GM21360 (cell line): Measurements from ENCODE around the gene HVCN1.
"Not testable (repeated sequence)": the region's sequence is repeated elsewhere in the genome, so short reads cannot be mapped to it uniquely, and the experiment has no call there.

Experiments
- ATAC-seq: cut with Tn5 transposase; IDR thresholded peaks from one replicate; pipeline ENCODE4 v1.9.1; 2021; ENCODE audit warnings: mild to moderate bottlenecking, moderate library complexity; ENCODE audit not compliant: unreplicated experiment

HVCN1 gene, protein sequence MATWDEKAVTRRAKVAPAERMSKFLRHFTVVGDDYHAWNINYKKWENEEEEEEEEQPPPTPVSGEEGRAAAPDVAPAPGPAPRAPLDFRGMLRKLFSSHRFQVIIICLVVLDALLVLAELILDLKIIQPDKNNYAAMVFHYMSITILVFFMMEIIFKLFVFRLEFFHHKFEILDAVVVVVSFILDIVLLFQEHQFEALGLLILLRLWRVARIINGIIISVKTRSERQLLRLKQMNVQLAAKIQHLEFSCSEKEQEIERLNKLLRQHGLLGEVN

DNA sequence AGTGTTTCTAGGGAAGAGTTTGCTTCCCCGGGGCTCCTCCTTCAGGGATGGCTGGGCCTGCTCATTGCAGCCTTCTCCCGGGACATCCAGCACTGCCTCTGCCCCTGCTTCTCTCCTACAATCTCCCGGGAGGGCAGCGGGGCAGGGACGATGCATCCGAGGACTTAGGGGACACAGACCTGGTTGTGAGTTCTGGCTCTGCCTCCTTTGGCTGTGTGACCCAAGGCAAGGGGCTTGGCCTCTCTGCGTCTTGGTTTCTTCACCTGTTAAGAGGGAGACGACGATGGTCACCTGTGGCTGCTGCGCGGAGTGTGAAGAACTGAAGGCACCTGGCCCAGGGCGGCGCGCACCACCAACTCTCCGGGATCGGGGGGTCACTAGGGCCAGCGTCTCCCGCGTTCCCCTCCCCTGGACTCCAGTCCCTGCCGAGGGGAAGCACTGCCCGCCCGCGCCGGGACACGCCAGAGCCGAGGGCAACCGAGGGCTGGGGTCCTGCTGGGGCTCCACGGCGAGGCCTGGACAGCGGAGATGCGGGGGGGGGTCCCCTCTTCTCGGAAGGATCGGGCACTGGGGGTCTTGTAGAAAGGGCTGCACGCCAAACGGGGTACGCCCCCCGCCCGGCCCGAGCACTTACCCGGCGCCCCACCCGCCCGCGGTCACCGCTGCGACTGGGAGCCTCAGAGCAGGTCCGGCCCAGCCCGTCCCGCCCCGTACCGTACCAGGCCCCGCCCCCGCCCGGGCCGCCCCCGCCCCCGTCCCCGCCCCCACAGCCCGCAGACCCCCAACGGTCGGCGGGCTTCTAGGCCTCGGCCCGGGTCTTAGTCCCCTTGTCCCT, at the start of gene HVCN1:
TSS of gene HVCN1 (minus strand) at position 670 of the 835 bp plus-strand sequence. CDS start 5,870 bp downstream, outside the sequence.
- ATAC-seq, result no peak

DNA sequence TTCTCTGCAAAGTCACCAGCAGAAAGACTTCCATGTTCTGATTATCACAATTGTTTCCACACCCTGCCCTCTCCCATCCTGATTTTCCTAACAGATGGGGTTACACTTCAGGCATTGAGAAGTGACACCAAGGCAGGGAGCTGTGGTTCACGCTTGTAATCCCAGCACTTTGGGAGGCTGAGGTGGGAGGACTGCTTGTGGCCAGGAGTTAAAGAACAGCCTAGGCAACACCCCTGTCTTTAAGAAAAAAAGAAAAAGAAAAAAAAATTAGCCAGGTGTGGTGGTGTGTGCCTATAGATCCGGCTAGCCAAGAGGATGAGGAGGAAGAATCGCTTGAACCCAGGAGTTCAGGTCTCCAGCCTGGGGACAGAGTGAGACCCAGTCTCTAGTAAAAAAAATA, 48.6 kb upstream of the HVCN1 start:
- no peak for ATAC-seq

DNA sequence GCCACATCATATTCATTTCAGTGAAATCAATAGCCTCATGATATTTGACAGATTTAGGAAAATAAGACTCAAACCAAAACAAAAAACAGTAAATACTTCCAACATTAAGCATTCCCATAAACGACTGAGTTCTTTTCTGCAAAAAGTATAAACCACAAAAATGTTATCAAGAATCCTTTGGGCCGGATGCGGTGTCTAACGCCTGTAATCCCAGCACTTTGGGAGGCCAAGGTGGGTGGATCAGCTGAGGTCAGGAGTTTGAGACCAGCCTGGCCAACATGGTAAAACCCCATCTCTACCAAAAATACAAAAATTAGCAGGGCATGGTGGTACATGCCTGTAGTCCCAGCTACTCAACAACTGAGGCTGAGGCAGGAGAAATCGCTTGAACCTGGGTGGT, 48.1 kb upstream of the HVCN1 start:
- not testable (repeated sequence) for ATAC-seq

DNA sequence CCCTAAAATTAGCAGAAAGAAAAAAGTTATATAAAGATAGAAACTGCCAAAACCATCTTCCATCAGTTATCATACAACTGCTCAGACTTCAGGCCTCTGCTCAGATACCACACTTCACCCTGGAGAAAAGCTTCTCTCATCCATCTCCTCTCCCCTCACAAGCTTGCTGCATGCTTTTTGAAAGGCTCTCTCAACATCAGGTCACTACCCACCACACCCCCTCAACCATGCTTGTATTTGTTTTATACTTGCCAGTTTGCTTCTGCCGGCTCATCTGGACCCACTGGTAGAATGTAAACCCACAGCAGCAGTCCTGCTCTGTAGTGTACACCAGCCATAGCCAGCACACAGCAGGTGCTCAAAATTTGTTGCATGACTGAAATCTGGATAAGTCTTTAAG, 45.0 kb upstream of the HVCN1 start:
- ATAC-seq, result no peak

DNA sequence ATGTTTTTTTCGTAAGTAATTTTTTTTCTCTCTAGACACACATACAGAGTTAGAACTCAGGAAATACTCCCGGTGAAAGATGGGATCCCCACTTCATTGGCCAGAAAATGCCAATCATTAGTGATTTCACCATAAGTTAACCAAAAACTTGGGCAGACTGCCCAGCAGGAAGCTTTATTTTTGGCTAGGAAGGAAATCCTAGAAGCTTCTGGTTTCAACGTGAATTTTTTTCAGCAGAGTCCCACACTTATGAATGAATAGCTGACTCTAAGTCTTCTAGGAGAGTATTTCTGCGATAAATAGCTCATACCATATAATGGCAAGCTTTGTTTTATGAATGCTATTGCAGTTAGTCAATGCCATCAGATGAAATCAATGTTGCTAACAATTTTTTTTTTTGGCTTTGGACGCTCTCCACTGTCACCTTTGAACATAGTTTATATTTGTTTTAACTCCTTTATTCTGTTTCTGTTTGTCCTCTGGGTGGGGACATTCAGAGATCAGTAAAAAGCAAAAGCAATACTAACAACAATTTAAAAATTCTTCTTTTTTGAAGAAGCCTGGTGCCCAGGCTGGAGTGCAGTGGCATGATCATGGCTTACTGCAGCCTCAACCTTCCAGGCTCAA, 44.3 kb upstream of the HVCN1 start:
- no peak for ATAC-seq

DNA sequence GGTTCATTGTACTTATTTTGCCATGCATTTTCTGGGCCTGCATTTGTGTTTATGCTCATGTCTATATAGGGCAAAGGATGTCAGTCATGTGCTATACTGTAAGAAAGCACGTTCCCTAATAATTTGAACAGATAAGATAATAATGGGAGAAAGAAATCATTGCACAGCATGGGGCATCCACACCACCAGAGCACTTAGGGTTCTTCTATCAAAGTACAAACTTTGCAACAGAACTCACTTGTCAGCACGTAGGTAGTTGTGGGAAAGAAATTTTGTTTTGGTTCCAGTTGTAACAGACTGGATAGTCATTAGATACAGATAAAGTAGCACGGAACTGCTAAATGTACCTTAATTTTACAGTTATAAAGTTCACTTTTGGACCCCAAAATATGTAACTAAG, 43.7 kb upstream of the HVCN1 start:
- ATAC-seq, result no peak

DNA sequence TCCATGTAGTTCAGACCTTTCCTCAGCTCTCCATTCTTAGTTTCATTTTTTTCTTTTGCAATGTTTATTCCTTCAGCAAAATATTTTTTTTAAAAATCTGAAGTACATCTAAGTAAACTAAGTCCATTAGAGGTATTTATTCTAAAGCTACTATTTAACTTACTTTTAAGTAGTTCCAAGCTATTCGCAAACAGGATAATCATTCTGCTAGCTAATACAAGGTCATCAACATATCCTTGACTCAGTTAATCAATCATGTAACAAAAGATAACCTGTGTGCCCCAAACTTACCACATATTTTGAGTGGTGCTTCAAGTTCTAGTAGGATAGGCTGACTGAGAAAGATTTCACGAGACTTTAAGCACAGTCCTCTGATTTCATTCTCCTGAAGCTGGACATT, 42.6 kb upstream of the HVCN1 start:
- ATAC-seq, result no peak

DNA sequence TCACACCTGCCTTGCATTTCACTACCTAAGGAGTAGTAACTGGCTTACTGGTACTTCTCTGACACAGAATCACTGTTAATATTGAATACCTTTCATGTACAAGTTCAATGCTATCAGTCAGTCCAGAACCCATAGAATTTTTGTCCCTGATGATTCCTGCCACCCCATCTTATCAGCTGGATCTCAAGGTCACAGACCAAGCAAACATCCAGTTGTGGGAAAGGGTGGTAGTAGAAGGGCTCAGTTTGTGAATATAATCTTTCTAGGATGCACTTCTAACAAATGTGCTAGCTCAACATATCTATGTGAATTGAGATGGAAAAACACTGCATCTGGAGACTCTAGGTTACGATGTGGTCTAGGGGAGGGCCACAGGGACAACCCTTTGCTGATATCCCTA, 39.7 kb upstream of the HVCN1 start:
- ATAC-seq, result no peak

DNA sequence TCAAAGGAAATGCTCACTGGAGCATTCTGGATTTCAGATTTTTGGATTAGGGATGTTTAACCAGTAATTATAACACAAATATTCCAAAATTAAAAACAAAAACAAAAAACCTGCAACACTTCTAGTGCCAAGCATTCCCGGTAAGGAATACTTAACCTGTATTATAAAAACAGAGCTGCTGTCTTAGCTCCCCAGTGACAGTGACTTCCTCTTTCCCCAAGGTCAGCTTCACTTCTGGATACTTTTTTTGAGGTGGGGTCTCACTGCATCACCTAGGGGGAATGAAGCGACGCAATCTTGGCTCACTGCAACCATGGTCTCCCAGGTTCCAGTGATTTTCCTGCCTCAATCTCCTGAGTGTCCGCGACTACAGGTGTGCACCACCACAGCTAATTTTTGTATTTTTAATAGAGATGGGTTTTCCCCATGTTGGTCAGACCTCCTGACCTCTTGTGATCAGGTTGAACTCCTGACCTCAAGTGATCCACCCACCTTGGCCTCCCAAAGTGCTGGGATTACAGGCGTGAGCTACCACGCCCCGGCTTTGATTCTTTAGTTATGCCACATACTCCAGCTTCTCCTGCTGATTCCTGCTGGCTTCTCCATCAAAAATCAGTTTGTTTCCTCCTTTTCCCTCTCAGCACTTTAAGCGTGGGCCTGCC, 37.9 kb upstream of the HVCN1 start:
- no peak for ATAC-seq

DNA sequence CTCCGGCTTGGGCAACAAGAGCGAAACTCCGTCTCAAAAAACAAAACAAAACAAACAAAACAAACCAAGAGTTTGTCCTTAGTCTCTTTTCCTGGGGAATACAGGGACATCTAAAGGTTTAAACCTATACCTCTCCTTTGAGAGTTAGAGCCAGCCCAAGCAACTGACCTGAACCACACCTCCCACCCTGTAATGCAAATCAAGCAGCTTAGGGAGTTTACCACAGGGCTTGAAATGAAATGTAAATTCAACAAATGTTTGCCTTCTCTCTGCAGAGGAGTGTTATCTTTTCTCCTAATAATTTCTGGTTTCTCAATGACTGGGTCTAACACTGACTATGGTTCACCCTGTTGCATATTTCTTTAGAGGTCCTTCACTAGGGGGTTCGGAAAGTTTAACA, 37.1 kb upstream of the HVCN1 start:
- no peak for ATAC-seq

DNA sequence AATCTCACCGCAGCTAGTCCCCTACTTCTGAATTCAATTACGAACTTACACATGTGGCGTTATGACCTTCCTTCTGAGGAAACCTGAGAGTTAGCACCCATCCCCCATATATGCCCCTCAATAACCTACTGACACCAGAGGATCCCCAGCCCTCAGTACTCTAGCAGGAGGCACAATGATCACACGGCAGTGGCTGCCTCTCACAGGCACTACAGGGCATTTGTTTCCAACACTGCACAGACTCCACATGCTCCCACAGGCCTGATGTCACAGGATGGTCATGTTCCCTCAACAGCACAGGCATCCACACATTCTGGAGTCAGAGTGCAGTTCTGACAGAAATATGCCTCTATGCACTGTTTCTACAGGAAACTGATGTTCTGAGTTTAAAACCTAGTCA, 36.4 kb upstream of the HVCN1 start:
- no peak for ATAC-seq

DNA sequence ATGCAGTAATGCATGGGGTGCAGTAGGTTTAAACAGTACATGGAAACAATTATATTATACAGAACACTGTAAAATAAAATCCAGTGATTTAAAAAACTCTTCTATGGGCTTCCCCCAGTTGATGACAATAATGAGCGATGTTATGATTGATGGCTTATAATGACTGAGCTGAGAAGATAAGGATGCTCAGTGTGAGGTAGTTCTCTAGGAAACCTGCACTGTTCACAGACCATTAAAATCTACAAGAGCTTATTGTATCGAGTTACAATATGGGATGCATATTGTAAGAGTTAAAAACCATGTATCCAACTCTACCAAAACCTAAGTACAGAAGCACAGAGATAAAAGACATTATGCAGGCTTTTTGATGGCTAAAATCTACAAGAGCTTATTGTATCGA, 34.0 kb upstream of the HVCN1 start:
- not testable (repeated sequence) for ATAC-seq

DNA sequence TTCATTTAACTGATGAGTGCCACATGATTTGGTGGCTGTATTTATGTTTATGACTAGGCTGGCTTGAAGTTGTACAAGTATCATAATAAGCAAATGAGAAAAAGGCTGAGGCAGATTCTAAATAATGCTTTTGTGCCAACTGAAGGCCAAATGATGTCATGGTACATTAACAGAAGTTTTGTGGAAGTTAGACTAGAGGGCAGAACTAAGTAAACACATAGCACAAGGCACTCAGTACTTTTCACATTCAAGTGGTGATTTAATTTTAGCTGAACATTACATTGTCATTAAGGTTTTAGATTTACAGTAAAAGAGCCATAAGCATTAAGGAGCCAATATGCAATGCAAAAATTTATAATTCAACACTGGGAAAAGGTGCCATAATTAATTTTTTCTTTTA, 32.7 kb upstream of the HVCN1 start:
- ATAC-seq, result no peak

DNA sequence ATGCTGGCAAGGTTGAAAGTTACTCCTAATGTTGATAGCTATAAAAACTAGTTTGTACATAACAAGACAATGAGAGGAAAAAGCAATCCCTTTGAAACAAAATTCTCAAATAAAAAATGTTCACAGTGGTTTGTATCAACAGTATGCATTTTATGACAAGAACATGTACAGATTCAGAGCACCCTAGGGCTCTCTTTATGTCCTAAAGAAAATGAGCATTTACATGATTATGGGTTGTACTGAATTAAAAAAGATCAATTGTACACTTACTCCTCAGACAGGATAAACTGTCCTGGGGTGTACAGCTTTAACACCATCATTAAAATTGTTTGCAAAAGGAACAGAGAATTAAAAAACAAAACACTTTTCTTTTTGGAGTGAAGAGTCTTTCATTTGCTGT, 31.6 kb upstream of the HVCN1 start:
- ATAC-seq, result no peak

DNA sequence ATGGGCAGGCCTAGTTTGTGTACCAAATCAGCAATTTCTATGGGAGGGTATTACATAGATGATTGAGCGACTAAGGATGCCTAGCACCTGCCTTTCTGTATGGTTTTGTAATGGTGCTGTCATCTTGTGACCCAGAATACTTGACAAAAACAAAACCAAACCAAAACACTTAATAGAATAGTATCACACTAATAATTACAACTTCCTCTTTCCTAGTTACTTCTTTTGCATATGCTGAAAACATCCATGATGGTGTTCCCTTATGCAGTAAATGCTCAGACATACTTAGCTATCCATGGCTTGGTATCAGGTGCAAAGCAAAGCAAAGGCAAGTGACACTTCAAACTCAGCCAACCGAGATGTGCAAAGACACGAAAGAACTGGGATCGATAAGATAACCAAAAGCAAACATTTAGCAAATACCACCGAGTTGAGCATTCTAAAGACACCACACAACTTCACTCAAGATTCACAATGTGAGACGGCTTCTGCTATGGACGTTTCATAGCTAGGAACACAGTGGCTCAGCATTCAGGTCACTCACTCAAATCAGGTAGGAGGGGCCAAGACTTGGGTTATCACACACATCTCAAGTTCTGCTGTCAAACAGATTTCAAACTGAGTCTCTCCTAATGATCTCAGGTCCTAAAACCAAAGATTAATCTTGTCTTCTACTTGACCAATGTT, 29.4 kb upstream of the HVCN1 start:
- no peak for ATAC-seq

DNA sequence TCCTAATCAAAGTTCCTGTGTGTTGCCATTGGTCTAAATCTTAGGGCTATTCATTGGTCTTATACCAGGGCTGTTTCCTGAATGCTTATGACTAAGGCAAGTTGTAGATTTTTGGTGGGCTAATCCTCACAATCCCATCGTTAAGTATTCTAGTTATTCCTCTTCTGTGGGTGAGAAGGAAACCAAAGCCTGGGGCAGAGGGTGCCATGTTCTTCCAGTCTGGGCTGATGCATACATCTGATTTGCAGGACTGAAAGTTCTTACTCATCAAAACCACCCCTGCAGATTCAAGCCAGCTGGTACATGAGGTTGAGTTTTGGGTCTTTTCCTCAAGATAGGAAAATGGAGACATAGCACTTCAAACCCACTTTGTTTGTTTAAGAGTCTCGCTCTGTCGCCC, 28.1 kb upstream of the HVCN1 start:
- no peak for ATAC-seq

DNA sequence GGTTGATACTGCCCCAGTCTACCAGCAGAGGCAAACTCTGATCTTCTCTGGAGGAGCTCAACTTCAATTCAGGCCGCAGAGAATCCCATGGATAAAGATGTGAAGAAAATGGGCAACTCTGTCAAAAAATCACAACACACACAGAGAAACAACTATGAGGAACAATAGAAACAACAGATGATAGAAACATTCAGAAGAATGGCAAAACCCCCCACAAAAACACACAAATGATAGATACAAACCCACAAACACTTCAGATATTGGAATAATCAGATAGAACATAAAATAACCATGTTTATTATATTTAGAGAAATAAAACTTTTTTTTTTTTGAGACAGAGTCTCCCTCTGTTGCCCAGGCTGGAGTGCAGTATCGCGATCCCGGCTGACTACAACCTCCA, 20.0 kb upstream of the HVCN1 start:
- no peak for ATAC-seq

DNA sequence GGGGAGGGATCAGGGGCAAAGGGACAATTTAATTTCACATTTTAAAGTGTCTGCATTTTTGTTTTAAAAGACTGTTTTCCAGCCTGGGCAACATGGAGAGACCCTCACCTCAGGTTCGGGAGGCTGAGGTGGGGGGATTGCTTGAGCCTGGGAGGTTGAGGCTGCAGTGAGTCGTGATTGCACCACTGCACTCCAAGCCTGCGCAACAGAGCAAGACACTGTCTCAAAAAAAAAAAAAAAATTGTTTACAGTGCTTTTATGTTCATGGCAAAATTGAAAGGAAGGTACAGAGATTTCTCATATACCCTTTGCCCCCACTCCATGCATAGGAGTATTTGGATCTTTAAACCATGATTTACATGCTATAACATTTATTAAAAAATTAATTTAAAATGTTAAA, 16.4 kb upstream of the HVCN1 start:
- ATAC-seq, result no peak

DNA sequence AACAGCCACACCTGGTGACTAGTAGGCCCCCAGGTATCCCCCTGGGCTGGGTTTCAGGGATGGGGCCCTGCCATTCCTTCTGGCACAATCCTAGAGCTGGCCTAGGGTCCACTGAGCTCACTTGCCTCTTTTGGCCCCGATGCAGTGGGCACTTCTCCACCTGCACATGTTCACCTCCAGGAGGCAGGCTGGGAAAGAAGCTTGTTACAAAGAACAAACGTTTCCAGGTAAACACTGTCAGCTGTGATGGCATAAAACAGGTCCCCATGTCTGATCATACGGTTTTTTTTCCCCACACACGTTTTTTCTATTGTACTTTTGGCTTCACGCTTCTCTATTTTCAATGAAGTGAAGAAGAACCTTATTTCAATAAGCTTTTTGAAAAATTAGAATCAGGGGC, 15.8 kb upstream of the HVCN1 start:
- ATAC-seq, result no peak

DNA sequence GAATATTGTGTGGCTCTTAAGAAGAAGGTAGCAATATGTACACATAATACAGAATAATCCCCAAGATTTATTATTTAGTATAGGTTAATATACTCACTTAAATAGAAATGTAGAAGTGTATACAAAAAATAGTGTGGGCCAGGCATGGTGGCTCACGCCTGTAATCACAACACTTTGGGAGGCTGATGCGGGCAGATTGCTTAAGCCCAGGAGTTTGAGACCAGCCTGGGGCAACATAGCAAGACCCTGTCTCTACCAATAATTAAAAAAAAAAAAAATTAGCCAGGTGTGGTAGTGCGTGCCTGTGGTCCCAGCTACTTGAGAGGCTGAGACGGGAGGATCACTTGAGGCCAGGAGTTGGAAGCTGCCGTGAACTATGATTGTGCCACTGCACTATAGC, 15.3 kb upstream of the HVCN1 start:
- no peak for ATAC-seq

DNA sequence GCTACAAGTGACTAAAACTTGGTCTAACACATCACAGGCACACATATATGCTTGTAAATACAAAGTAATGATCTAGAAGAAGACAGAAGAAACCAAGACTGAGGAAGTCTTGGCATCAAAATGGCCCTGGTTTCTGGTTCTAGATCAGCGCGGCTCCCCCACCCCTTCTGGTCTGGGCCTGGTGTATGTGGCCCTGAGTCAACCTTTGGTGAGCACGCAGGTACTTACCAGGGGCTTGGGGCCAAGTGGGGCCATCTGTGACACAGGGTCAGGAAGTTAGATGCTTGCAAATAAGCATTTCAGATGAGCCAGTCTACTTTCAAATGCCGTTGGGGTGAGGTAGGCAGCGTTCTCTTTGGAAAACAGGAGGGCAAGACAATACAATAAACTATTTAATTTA, 13.2 kb upstream of the HVCN1 start:
- ATAC-seq, result no peak
